GM18868 (cell line): ENCODE results near the gene FOXQ1.

ENCODE experiments used
- ATAC-seq: cut with Tn5 transposase; IDR thresholded peaks from one replicate; pipeline ENCODE4 v1.9.1; 2021; ENCODE audit warnings: mild to moderate bottlenecking, moderate library complexity; ENCODE audit not compliant: unreplicated experiment

The FOXQ1 gene

GRCh38 chr6:1290086-1290485 is 21.8 kb upstream of the FOXQ1 start:
- no peak for ATAC-seq

GRCh38 chr6:1290805-1291204 is 21.1 kb upstream of the FOXQ1 start:
- ATAC-seq = no peak

- ATAC-seq = no peak
Measured at GRCh38 chr6:1291381-1291780, 20.5 kb upstream of the FOXQ1 start.

GRCh38 chr6:1295420-1295819 is 16.5 kb upstream of the FOXQ1 start:
- ATAC-seq = no peak

- no peak for ATAC-seq
Measured at GRCh38 chr6:1296079-1296478, 15.8 kb upstream of the FOXQ1 start.

- no peak for ATAC-seq
Measured at GRCh38 chr6:1296542-1296941, 15.4 kb upstream of the FOXQ1 start.

- no peak for ATAC-seq
Measured at GRCh38 chr6:1297746-1298145, 14.2 kb upstream of the FOXQ1 start.

GRCh38 chr6:1298768-1299167 is 13.1 kb upstream of the FOXQ1 start:
- no peak for ATAC-seq

- ATAC-seq = no peak
Measured at GRCh38 chr6:1306133-1306532, 5.8 kb upstream of the FOXQ1 start.

- ATAC-seq = no peak
Measured at GRCh38 chr6:1309366-1309765, 2.5 kb upstream of the FOXQ1 start.

- no peak for ATAC-seq
Measured at GRCh38 chr6:1310628-1311399, 1.1 kb upstream of the FOXQ1 start.

GRCh38 chr6:1312203-1312472 is 240 bp downstream of the FOXQ1 start:
- no peak for ATAC-seq

GRCh38 chr6:1312473-1313367 is 822 bp downstream of the FOXQ1 start:
- no peak for ATAC-seq

- ATAC-seq = no peak
Measured at GRCh38 chr6:1313384-1313766, 1.5 kb downstream of the FOXQ1 start.

GRCh38 chr6:1313767-1314503 is 2.0 kb downstream of the FOXQ1 start:
- ATAC-seq = no peak

- ATAC-seq = no peak
Measured at GRCh38 chr6:1314617-1315016, 2.7 kb downstream of the FOXQ1 start.

GRCh38 chr6:1315201-1315559 is 3.3 kb downstream of the FOXQ1 start:
- ATAC-seq = no peak

GRCh38 chr6:1315560-1316386 is 3.9 kb downstream of the FOXQ1 start:
- no peak for ATAC-seq

GRCh38 chr6:1316489-1316971 is 4.6 kb downstream of the FOXQ1 start:
- no peak for ATAC-seq

- ATAC-seq = no peak
Measured at GRCh38 chr6:1317302-1317815, 5.5 kb downstream of the FOXQ1 start.

GRCh38 chr6:1318036-1318435 is 6.1 kb downstream of the FOXQ1 start:
- no peak for ATAC-seq
